GM19395 (cell line): ENCODE measurements around the gene ZNF341.

ENCODE experiments used
- ATAC-seq: cut with Tn5 transposase; IDR thresholded peaks from one replicate; pipeline ENCODE4 v1.9.1; 2021; ENCODE audit warnings: mild to moderate bottlenecking, moderate library complexity; ENCODE audit not compliant: unreplicated experiment

ZNF341 gene

DNA sequence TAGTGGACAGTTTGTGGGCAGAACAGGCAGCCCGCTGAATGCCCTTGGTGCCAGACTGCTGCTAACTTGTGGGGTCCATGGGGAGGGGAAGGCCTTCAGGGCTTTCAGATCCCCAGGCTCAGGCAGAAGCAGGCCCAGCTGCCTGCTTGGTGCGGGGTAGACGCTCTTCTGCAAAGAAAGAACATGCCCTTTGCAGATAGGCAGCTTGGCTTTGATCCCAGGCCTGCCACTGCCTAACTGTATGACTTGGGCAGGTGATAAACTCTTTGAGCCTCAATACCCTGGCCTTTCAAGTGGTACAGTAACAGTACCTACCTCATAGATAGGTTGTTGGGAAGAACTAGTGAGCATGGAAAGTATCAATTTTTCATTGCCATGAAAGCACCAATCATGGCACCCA, 107.8 kb downstream of the ZNF341 start:
- no peak for ATAC-seq

DNA sequence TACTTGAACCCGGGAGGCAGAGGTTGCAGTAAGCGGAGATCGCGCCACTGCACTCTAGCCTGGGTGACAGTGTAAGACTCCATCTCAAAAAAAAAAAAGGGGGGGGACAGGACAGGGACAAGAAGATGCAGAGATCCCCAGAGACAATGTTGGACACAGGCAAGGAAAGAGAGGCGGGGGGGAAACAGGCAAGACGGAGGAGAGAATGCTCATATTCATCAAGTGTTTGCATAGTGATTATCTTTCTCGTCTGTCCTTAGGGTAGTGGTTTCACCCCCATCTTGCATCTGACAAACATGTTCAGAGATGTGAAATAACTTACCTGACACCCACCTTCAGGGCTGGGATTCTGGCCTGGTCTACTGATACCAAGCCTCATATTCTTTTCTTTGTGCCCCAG, 108.4 kb downstream of the ZNF341 start:
- no peak for ATAC-seq

DNA sequence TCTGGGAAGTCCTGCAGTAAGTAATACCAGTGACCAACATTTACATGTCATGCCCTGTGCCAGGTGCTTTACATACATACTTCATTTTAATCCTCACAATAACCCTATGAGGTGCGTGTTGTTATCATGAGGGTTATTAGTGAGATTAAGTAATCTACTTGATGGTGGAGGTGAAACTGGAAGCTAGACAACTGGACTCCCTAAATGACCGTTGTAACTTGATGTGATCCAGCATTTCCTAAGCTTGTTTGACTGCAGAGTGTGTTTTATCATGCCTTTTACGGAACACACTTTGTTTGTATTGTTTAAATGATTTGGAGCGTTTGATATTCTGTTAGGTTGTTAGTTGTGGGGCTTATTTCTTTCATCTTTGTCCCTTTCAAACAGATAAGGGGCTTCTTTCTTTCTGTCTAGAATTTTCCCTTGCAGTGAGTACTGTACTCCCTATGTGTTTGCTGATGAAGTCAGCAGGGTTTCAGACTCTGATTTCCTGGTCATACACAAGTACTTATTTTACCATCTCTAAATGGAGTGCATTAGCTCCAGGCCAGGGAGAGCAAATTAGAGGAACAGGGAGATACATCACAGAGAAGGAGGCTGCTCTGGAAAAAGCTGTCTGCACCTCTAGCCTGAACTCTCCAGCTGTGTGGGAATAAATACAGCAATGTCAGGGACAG, 109.1 kb downstream of the ZNF341 start:
- ATAC-seq: no peak

DNA sequence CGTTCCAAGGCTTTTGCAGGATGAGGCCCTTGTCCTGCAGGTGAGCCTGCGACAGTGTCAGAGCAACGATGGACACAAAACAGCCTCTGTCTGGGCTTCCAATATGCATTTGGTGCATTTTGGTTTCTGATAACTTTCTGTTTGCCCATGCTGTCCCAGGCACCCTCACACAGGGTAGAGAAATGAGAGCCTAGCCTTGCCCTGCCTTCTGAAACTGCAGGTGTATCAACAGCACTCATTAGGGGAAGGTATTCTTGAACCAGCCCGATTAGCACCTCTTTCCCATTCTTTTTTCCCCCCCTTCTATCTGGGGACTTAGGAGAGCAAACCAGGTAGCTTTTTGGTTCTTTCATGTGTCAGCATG, 109.6 kb downstream of the ZNF341 start:
- ATAC-seq: no peak
